ENCODE measurements around the gene GVQW3. TPM values are rescaled to one million over a fixed set of nuclear protein-coding genes. Genes with fewer than 3 reads are reported as not detected.

Gene GVQW3
- total and polyA plus RNA-seq, 3 donors from 2014 or later = 5.9 to 11.0 (median 8.2) TPM

DNA sequence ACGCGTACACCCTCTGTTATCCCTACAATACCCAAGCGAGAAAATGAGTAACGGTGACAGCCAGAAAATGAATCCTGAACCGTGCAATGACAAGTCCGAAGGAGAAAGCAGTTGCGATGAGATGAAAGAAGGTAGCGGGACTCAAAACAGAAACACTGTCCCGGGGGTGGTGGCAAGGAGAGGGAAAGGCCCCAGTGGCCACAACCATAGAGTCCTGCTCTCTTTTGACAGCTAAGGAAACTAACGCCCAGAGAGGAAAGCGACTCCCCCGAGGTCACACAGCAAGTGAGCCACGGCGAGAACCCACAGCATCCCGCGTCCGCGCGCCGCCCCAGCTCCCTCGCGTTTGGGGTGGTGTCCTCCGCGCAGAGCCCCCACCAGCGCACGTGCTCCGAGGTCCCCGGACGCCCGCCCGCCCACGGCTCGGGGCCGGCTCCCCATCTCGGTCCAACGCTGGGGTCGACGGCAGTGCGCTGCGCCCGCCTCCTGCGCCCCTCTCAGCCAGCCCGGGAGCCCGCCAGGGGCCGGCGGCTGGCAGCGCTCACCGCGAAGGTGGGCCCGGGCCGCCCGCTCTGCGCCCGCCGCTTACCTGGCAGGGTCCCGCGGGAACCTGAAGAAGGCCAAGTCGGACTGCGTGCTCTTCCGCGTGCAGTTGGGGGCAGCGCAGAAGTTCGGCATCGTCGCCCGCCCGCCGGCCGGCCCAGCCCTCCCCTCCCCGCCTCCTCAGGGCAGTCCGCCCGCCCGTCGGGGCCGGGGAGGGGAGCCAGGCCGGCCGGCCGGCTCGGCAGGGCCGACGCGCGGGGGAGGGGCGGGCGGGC is 755 bp upstream of the GVQW3 start:
- DNase-seq = peak; percentile 54
- WGBS, 2 donors = 0 to 1% methylated on average over 9 to 52 of the region's 85 CpGs
- Histone ChIP-seq H3K36me3 (ENCODE audit: low read depth, missing control alignments) (no peaks in the 10 kb centered on the region), H3K4me3 (peak overlapping the region; percentile 85 to 94), H3K27ac (peak overlapping the region; percentile 60 to 87), H3K27me3 (no peaks in the 10 kb centered on the region), H3K4me1 (peaks cover 14% of the 10 kb centered on the region), H3K9me3 (no peaks in the 10 kb centered on the region)
- TF ChIP-seq, protein P1, sequence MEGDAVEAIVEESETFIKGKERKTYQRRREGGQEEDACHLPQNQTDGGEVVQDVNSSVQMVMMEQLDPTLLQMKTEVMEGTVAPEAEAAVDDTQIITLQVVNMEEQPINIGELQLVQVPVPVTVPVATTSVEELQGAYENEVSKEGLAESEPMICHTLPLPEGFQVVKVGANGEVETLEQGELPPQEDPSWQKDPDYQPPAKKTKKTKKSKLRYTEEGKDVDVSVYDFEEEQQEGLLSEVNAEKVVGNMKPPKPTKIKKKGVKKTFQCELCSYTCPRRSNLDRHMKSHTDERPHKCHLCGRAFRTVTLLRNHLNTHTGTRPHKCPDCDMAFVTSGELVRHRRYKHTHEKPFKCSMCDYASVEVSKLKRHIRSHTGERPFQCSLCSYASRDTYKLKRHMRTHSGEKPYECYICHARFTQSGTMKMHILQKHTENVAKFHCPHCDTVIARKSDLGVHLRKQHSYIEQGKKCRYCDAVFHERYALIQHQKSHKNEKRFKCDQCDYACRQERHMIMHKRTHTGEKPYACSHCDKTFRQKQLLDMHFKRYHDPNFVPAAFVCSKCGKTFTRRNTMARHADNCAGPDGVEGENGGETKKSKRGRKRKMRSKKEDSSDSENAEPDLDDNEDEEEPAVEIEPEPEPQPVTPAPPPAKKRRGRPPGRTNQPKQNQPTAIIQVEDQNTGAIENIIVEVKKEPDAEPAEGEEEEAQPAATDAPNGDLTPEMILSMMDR (IDR thresholded peaks at IDR 0.05) = no peak
- TF ChIP-seq POLR2A (IDR thresholded peaks at IDR 0.05) = no peak
- intact Hi-C loops (cut with DNase I; ENCODE audit: low total_unique reads) = no loop called here

DNA sequence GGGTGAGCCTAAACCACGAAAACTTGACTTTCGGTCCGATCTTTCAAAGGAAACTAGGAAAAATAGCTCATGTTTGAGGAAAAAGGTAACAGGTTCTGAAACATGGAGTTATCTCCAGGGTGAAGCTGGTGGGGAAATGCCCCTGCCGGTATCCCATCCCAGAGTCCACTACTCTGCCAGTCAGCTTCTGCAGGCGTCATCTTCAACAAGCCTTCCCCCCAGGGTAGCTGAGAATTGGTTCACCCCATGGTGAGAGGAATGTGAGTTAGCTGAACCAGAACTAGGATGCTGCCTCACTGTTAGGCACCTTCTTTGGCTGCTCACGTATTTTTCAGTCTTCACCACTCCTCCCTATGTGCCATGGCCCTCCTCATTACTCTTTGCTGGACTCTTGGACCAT is 1.1 kb downstream of the GVQW3 start:
- Histone ChIP-seq H3K4me1 (peaks cover 14% of the 10 kb centered on the region), H3K4me3 (no peak overlapping the region), H3K27me3 (no peaks in the 10 kb centered on the region), H3K27ac (no peak overlapping the region), H3K9me3 (no peaks in the 10 kb centered on the region), H3K36me3 (ENCODE audit: low read depth, missing control alignments) (no peaks in the 10 kb centered on the region)
- TF ChIP-seq POLR2A (IDR thresholded peaks at IDR 0.05) = no peak
- TF ChIP-seq, protein P1 (IDR thresholded peaks at IDR 0.05) = no peak
- no peak for DNase-seq
- WGBS, 2 donors = 67 to 71% methylated on average over 6 of the region's 6 CpGs
- intact Hi-C loops (cut with DNase I; ENCODE audit: low total_unique reads) = no loop called here

DNA sequence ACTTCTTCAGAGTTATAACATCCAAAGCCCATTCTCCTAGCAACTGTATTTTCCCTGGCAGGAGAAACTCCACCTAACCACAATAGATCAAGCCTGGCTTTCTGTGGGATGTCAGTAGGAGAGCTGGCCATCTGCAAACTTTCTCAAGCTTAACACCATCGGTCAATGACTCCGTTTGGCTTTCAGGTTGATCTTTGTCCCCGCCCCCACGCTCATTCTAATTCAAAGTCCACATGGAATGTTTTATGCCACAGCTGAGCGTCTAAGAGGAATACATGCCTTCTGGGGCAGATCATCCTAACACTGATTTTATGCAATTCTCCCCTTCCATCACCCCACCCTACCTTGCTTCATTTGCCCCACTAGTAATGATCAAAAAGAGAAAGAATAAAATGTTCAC is 4.8 kb downstream of the GVQW3 start:
- intact Hi-C loops (cut with DNase I; ENCODE audit: low total_unique reads) = no loop called here
- no peak overlapping the region for H3K4me3 ChIP-seq
- no peak for DNase-seq
- 83% methylated on average over 5 of the region's 5 CpGs for WGBS, 2 donors
- H3K27ac ChIP-seq = no peak overlapping the region
- no peak for TF ChIP-seq POLR2A (IDR thresholded peaks at IDR 0.05)
- TF ChIP-seq, protein P1 (IDR thresholded peaks at IDR 0.05) = no peak
- H3K9me3 ChIP-seq = no peaks in the 10 kb centered on the region
- H3K27me3 ChIP-seq = no peaks in the 10 kb centered on the region
- no peaks in the 10 kb centered on the region for H3K36me3 ChIP-seq (ENCODE audit: low read depth, missing control alignments)
- peaks cover 7% of the 10 kb centered on the region for H3K4me1 ChIP-seq

DNA sequence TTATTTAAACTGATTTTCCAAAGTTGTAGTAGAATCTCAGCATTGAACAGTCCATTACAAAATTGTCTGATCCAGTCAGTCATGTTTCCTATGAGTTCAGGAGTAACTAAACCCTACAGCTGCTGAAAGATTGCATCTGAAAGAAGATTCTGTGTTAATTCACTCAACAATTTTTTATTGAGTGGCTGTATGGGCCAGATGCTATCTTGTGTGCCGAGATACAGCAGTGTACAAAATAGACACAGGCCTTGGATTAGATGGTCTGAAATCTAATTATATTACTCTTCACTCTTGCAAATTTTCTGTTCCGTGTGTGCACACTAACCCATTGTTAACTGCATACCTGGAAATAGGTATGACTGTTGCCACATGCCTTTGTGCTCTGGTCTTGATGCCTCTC is 7.3 kb downstream of the GVQW3 start:
- TF ChIP-seq, protein P1 (IDR thresholded peaks at IDR 0.05) = no peak
- no peak for TF ChIP-seq POLR2A (IDR thresholded peaks at IDR 0.05)
- H3K4me3 ChIP-seq = no peak overlapping the region
- no peaks in the 10 kb centered on the region for H3K36me3 ChIP-seq (ENCODE audit: low read depth, missing control alignments)
- H3K27me3 ChIP-seq = no peaks in the 10 kb centered on the region
- no peak overlapping the region for H3K27ac ChIP-seq
- no peaks in the 10 kb centered on the region for H3K9me3 ChIP-seq
- H3K4me1 ChIP-seq = no peaks in the 10 kb centered on the region
- intact Hi-C loops (cut with DNase I; ENCODE audit: low total_unique reads) = no loop called here
- 85 to 99% methylated on average over 2 of the region's 2 CpGs for WGBS, 2 donors
- DNase-seq = no peak

DNA sequence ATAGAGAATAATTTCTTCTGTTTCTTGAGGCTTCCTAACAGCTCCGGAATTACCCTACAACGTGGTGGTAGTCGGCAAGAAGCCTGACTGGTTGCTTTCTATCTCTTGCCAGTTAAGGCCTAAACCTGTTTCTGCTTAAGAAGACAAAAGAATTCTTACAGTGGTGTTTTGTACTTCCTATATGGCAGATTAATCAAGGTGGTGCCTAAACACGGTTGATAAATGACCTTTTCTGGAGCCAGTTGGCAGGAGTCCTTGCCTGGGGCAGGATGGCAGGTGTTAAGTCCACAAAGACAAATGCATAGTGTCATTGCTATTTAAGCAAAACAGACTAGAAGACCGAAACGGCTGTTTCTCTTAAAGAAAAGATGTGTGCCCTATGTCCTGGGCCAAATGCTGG is 9.9 kb downstream of the GVQW3 start:
- Histone ChIP-seq H3K4me1 (no peaks in the 10 kb centered on the region), H3K36me3 (ENCODE audit: low read depth, missing control alignments) (no peaks in the 10 kb centered on the region), H3K27ac (no peak overlapping the region), H3K4me3 (no peak overlapping the region), H3K9me3 (no peaks in the 10 kb centered on the region), H3K27me3 (no peaks in the 10 kb centered on the region)
- no peak for DNase-seq
- 57 to 63% methylated on average over 6 of the region's 6 CpGs for WGBS, 2 donors
- TF ChIP-seq, protein P1 (IDR thresholded peaks at IDR 0.05) = no peak
- no peak for TF ChIP-seq POLR2A (IDR thresholded peaks at IDR 0.05)
- intact Hi-C loops (cut with DNase I; ENCODE audit: low total_unique reads) = no loop called here
